Ishikawa (cell line): ENCODE measurements around the gene DOCK2.

Source experiments
- CEBPB ChIP-seq: IDR thresholded peaks from 2 replicates; pipeline ENCODE4 v1.6.1; 2012
- CREB1 ChIP-seq: IDR thresholded peaks from 2 replicates; pipeline ENCODE4 v1.6.1; 2012; ENCODE audit warnings: low read depth
- EGR1 ChIP-seq: IDR thresholded peaks from 2 replicates; pipeline ENCODE4 v1.6.1; 2012
- EP300 ChIP-seq: IDR thresholded peaks from 2 replicates; pipeline ENCODE4 v1.6.1; 2012; ENCODE audit warnings: borderline replicate concordance
- FOXM1 ChIP-seq: IDR thresholded peaks from 2 replicates; pipeline ENCODE4 v1.6.1; 2012; ENCODE audit warnings: low read depth, borderline replicate concordance
- MAX ChIP-seq: IDR thresholded peaks from 2 replicates; pipeline ENCODE4 v1.6.1; 2012
- NFIC ChIP-seq: IDR thresholded peaks from 2 replicates; pipeline ENCODE4 v1.6.1; 2012
- RAD21 ChIP-seq: IDR thresholded peaks from 2 replicates; pipeline ENCODE4 v1.6.1; 2012; ENCODE audit warnings: low read depth
- REST ChIP-seq: IDR thresholded peaks from 2 replicates; pipeline ENCODE4 v1.6.1; 2012; ENCODE audit warnings: low read depth, mild to moderate bottlenecking
- TAF1 ChIP-seq: IDR thresholded peaks from 2 replicates; pipeline ENCODE4 v1.6.1; 2012; ENCODE audit warnings: low read depth, mild to moderate bottlenecking
- TCF12 ChIP-seq: IDR thresholded peaks from 2 replicates; pipeline ENCODE4 v1.6.1; 2012; ENCODE audit warnings: low read depth
- TEAD4 ChIP-seq: IDR thresholded peaks from 2 replicates; pipeline ENCODE4 v1.6.1; 2012
- USF1 ChIP-seq: IDR thresholded peaks from 2 replicates; pipeline ENCODE4 v1.6.1; 2012
- YY1 ChIP-seq: IDR thresholded peaks from 2 replicates; pipeline ENCODE4 v1.6.1; 2012; ENCODE audit warnings: low read depth
- ZBTB7A ChIP-seq: IDR thresholded peaks from 2 replicates; pipeline ENCODE4 v1.6.1; 2012; ENCODE audit warnings: low read depth

Gene DOCK2

GRCh38 chr5:169652057-169652456, 15.0 kb downstream of the DOCK2 start:
- TF ChIP-seq MAX = no peak

GRCh38 chr5:169653091-169653490, 16.0 kb downstream of the DOCK2 start:
- TF ChIP-seq ZBTB7A (no peak), USF1 (no peak), NFIC (no peak), EGR1 (no peak), YY1 (no peak), TAF1 (no peak), MAX (no peak), EP300 (no peak), CREB1 (no peak), FOXM1 (no peak), RAD21 (no peak), CEBPB (no peak), REST (no peak), TEAD4 (no peak), TCF12 (no peak)

GRCh38 chr5:169655353-169655752, 18.3 kb downstream of the DOCK2 start:
- no peak for TF ChIP-seq ZBTB7A
- no peak for TF ChIP-seq TCF12
- no peak for TF ChIP-seq TAF1
- no peak for TF ChIP-seq FOXM1
- TF ChIP-seq RAD21 = no peak
- no peak for TF ChIP-seq CREB1
- no peak for TF ChIP-seq EGR1
- TF ChIP-seq YY1 = no peak
- TF ChIP-seq TEAD4 = no peak

- TF ChIP-seq CEBPB (no peak), TCF12 (no peak), RAD21 (no peak), NFIC (no peak), MAX (no peak), EP300 (no peak), EGR1 (no peak), USF1 (no peak), CREB1 (no peak), REST (no peak), ZBTB7A (no peak), FOXM1 (no peak)
Measured at GRCh38 chr5:169656125-169656901, 19.2 kb downstream of the DOCK2 start.

GRCh38 chr5:169657127-169657526, 20.1 kb downstream of the DOCK2 start:
- TF ChIP-seq FOXM1 (no peak), USF1 (no peak), RAD21 (no peak), TEAD4 (no peak), REST (no peak), CREB1 (no peak), EP300 (no peak), TCF12 (no peak), EGR1 (no peak), YY1 (no peak), MAX (no peak), NFIC (no peak), TAF1 (no peak), CEBPB (no peak), ZBTB7A (no peak)
